GM19025 (cell line): ENCODE results near the gene MYO7A.

Source experiments
- ATAC-seq: cut with Tn5 transposase; IDR thresholded peaks from one replicate; pipeline ENCODE4 v1.9.1; 2021; ENCODE audit warnings: mild to moderate bottlenecking, low read depth, moderate library complexity; ENCODE audit not compliant: unreplicated experiment

MYO7A gene

DNA sequence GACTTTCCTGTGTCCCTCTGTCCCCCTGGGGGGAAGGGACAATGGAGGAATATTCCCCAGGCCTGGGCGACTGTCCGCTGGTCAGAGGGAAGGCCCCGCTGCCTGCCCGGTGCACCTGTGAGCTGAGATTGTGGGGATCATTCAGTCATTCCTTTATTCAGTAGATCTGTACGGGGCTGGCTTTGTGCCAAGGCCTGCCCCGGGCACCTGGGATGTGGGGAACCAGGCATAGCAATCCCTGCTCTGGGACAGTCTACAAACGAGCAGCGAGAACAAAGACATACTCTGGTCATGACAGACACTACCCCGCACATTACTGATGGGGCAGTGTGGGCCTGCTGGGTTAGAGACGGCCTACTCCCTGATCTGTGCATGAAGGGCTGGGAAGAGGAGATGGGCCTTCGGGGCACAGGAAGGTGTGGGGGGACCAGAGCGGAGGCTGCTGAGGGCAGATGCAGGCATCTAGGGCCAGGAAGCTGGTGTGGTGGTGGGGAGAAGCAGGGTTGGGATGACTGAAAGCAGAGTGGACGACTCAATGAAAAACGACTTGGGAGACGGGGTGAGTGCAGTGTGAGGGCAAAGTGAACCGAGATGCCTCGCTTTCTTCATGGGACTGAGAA lies 1.8 kb upstream of the MYO7A start:
- no peak for ATAC-seq

DNA sequence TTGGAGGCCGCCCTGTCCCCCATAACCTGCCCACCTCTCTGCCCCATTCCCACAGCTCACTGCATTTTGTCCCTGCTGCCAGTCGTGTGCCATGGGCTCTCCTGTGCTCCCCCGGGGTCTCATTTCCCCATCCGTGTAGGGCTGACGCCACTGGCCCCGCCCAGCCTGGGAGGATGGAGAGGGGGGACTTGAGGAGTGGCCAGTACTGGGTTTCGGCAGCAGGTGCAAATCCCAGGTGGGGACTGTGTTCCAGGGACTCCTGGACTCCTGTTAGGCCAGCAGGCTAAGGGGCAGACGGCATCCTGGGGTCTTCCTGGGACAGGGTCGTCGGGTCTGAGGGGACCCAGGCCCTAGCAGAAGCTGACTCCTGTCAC lies 1.2 kb upstream of the MYO7A start:
- ATAC-seq, result no peak

DNA sequence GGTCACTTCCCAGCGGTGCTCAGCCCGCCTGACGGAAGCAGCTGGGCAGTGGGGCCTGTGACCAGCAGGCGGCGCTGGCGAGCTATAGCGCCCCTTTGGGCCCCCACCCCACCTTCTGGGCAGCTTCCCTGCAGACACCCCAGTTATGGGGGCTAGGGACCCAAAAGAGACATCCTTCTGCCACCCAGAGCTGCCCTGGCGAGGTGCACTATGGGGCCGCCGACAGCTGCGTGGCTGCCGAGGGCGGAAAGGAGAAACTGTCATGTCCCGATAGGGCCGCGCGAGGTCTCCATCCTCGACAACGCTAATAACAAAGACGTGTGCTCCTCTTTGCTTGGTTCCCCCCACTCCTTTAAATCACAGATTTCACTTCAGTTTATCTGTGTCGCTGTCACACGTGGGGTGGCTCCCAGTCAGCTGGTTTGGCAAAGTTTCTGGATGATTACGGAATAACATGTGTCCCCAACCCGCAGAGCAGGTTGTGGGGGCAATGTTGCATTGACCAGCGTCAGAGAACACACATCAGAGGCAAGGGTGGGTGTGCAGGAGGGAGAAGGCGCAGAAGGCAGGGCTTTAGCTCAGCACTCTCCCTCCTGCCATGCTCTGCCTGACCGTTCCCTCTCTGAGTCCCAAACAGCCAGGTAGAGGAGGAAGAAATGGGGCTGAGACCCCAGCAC lies 673 bp upstream of the MYO7A start:
- no peak for ATAC-seq

GRCh38 chr11:77129069-77129841 lies 1.2 kb downstream of the MYO7A start:
- no peak for ATAC-seq

DNA sequence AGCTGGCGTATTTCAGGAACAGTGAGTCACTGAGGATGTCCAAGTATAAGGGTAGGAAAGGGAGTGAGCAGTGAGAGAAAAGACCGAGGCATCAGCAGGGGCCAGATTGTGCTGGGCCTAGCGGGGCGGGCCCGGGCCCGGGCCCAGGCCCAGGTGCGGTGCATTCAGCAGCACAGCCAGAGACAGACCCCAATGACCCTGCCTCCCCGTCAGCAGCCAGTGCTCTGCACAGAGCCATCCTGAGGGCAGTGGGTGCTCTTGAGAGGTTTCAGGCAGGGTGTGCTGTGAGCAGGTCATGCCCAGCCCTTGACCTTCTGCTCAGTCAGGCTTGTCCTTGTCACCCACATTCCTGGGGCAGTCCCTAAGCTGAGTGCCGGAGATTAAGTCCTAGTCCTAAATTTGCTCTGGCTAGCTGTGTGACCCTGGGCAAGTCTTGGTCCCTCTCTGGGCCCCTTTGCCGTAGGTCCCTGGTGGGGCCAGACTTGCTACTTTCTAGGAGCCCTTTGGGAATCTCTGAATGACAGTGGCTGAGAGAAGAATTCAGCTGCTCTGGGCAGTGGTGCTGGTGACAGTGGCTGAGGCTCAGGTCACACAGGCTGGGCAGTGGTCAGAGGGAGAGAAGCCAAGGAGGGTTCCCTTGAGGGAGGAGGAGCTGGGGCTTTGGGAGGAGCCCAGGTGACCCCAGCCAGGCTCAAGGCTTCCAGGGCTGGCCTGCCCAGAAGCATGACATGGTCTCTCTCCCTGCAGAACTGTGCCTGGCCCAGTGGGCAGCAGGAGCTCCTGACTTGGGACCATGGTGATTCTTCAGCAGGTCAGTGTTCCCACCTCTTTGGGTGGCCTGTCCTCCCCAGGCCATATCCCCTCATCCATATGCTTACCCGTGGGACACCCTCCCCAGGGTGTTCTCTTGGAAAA lies 2.1 kb downstream of the MYO7A start:
- no peak for ATAC-seq

DNA sequence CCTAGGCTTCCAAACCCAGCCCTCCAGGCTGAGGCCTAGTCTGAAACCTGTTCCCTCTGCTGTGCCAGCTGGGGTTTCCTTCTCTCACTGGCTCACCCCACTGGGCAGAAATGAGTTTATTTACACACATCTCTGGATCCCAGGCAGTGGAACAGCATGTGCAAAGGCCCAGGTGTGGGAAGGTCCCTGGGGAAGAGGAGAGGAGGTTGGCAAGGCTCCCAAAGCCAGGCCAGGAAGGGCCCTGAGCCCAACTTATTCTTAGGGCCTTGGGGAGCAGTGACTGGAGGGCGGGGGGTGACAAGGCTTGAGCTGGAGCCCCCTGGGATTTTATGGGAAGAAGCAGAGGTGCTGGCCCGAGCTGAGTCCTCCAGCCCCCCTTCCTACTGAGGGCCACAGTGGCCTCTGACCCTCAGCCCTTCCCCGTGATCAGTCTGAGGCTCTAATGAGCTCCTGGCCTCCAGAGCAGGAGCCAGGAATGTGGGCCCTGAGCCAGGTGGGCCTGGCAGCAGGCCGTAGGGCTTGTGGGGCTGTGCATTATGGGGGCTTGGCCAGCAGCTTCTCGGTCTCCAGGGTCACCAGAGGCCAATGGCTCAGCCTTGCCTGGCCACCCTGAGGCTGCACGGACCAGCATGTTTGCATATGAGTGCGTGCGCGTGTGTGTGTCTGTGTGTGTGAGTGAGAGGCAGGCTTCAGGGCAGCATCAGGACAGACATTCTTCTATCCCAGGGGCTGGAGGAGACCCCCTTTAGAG lies 2.9 kb downstream of the MYO7A start:
- no peak for ATAC-seq

DNA sequence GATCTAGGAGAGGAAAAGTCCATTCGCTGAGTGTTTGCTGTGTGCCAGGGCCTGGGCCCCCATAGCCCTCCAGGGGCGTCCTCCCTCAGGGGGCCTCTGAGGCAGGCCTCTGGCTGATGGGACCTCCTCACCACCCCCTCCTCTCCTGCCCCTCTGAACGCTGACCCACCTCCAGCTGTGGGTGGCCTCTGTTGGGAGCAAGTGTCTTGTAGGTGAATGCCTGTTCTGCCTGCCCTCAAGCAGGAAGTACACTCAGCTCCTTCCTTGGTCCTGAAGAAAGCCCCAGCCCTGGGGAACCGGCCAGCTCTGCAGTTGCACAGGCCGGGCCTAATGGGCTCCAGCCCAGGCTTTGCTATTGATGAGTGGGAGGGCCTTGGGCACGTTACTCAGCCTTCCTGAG lies 3.5 kb downstream of the MYO7A start:
- ATAC-seq, result no peak

DNA sequence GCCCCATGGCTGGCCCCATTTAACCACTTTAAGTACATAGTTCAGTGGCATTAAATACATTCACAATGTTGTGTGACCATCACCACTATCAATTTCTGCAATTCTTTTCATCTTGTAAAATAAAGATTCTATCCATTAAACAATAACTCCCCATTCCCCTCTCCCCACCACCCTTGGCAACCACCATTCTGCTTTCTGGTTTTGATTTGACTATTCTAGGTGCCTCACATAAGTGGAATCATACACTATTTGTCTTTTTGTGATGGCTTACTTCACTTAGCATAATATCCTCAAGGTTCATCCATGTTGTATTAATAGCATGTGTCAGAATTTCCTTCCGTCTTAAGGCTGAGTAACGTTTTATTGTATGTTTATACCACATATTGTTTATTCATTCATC lies 7.0 kb downstream of the MYO7A start:
- no peak for ATAC-seq

GRCh38 chr11:77136074-77136473 lies 8.0 kb downstream of the MYO7A start:
- no peak for ATAC-seq

- no peak for ATAC-seq
These were observed 8.9 kb downstream of the MYO7A start for GRCh38 chr11:77136784-77137420.

DNA sequence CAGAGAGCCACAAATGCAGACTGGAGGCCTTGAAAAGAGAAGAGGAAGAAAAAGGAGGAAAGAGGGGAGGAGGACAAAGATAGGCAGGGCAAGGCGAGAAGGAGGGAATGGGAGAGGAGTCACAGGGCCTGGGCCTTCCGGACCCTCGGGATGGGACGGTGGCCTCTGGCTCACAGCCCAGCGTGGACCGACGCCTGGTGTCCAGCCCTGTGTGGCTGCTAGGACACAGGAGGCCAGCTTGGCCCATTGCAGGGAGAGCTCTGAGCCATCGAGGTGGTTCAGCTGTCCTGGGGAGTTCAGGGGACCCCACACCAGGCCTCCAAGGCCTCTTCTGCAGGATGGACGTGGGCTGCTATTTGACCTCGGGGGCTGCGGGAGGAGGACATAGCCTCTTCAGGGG lies 9.4 kb downstream of the MYO7A start:
- no peak for ATAC-seq

DNA sequence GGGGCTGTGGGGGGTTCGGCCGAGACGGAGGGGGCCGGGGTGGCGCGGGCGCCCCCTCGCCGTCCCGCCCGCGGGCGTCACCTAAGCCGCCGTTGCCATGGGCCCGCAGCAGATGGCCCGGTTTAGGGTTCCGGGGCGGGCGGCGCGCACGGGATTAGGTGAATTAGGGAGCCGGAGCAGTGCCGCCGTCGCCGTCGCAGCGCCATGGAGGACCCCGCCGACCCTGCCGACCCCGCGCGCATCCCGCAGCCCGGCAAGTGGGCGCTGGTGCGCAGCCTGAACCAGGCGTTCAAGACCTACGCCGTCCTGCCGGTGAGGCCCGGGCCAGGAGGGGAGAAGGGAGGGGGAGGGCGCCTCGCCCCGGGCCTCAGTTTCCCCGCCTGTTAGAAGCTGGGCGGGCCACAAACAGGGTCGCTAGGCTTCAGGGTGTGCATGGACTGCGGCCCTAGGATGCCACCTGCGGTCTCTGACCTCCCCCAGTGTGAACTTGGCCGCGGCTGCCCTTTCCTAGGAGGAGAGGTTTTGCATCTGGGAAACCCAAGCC lies 10.1 kb downstream of the MYO7A start:
- no peak for ATAC-seq

DNA sequence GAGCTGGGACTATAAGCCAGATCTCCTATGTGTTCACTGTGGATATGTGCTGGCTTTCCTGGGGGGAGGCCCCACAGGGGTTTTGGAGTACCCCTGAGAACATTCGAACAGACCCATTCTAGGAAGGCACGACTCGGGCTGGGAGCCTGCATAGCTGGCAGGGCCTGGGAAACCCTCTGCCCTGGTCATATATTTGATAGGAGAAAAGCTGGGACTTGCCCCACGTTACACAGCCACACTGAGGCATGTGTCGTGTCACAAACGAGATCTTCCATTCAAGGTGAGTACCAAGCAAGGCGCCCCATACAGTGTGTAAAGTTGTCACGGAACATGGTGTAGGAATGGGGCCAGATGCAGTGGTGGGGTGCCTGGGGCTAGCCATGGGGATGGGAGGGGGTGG lies 11.2 kb downstream of the MYO7A start:
- ATAC-seq, result no peak

DNA sequence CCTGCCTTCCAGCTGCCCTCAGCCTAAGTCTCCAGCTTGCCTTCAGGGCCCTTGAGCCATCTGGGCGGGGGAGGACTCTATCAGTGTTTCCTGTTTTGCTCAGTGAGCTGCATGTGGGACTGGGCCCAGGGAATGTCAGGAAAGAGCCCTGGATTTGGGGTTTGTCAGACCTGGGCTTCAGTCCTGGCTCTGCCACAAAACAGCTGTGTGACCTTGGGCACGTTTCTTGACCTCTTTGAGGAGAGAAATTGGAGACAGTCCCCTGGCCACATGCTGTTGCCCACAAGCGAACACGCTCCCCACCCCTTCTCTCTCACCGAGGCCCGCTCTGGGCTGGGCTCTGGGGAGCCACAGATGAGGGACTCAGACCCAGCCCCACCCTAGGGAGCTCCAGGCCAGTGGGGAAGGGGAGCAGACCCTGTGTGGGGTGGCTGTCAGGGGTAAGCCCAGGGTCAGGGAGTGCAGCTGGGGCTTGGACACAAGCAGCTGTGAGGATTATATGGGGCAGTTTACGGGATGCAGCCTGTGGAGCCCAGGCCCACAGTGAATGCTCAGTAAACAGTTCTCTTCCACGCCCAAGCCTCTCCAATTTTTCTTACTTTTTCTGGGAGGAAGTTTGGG lies 12.3 kb downstream of the MYO7A start:
- no peak for ATAC-seq

DNA sequence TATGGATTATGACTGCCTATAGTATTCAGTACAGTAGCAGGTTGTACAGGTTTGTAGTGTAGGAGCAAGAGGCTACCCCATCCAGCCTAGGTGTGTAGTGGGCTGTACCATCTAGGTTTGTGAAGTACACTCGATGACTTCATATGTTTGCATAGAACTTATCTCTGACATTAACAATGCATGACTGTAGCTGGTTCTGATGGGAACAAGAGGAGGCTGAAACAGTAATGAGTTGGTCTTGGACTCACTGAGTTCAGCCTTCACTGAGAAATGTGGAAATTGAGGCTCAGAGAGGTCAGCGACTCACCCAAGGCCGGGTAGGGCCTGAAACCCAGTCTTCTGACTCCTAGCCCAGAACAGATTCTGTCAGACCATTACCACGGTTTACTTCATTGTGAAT lies 13.0 kb downstream of the MYO7A start:
- ATAC-seq, result no peak

GRCh38 chr11:77141475-77141874 lies 13.4 kb downstream of the MYO7A start:
- no peak for ATAC-seq

GRCh38 chr11:77142091-77142975 lies 14.3 kb downstream of the MYO7A start:
- no peak for ATAC-seq

DNA sequence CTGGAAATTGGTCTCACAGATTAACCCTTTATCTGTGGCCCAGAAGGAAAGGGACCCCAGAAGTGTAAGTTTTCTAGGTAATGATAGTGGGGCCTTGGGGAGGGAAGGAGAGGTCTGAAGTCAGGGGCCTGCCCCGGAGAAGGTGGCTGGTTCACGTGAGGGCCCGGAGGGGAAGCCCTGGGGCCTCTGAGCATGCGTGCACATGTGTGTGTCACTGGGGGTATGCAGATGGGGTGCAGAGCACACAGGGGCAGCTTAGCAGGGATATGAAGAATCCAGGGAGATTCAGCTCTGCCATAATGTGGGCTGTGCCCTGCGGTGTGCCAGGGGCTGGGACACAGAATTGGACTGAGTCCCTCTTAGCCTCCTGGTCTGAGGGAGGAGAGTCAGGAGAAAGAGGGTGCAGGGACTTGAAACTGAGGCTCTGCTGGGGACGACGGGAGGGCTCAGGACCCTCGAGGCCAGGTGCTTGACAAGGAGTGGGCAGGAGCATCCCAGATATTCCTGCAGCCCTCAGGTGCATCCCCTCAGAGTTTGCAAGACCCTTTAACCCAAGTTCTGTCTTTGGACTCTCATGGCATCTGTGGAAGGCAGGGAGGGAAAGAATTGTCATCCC lies 15.5 kb downstream of the MYO7A start:
- no peak for ATAC-seq
